A549 treated with AZD2906 at 1 μM for 4 hours (cell line): Measurements from ENCODE around the gene LINC01488. TPM values are rescaled to one million over a fixed set of nuclear protein-coding genes. Genes with fewer than 3 reads are reported as not detected.

Experiments used
- total RNA-seq: library from RNA; stranded (reverse); fragments of 200-300 nt; extraction: Qiagen RNA extraction; gene quantifications from 5 replicates; pipeline ENCODE4 v1.2.3, GENCODE V29; 2022

The LINC01488 gene
- total RNA-seq, result 0.05 to 0.08 TPM in 2 of 5 replicates, not detected in the others

DNA sequence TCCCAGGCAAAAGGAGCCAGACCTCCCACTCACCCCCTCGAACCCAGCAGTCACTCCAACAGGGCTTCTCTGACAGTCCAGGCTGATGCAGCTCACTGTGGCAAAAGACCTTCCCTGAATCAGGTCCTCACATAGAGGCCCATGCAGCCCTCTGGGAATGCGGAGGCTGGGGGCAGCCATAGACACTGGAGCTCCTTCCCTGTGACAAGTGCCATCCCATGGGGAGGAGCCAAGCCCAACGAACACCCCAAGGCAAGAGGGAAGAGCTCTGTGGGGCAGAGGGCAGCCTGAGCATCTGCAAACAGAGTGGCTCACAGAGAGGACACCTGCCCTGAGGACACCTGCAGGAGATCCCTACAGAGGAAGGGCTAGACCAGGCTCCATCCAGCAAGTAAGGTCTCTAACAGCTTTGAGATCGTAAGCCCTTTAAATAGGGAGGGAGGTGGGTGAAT is at the start of gene LINC01488:
Gene LINC01488, plus strand, starts transcription at position 271 of the 452 bp plus-strand sequence.

Other genes starting within 250 kb of the LINC01488 start
- 119 to 131 TPM (median 123 TPM) in 5 replicates for gene MYEOV, start 187.5 kb upstream of the LINC01488 start, total RNA-seq
- gene CCND1, start 159.5 kb downstream of the LINC01488 start, total RNA-seq, result 172 to 217 TPM (median 204 TPM) in 5 replicates
- 31.2 to 36.0 TPM (median 32.4 TPM) in 5 replicates for gene LTO1, start 193.7 kb downstream of the LINC01488 start, total RNA-seq
- 0.05 to 0.12 TPM (median 0.06 TPM) in 4 of 5 replicates, not detected in the other for gene FGF19, start 222.4 kb downstream of the LINC01488 start, total RNA-seq